KOPT-K1 (cell line): ENCODE data around the gene TSGA10IP.

Experiments used
- H3K27ac ChIP-seq: fragments of 200-600 bp; sonication (generic); 2 replicates; pipeline ENCODE4 v1.5.1; 2016; ENCODE audit warnings: antibody characterized with exemption, mild to moderate bottlenecking, low read depth, low read length; ENCODE audit not compliant: poor library complexity, severe bottlenecking
- H3K36me3 ChIP-seq: fragments of 200-600 bp; sonication (generic); 2 replicates; pipeline ENCODE4 v1.5.1; 2017; ENCODE audit warnings: antibody characterized with exemption, mild to moderate bottlenecking, low read length, moderate library complexity; ENCODE audit not compliant: insufficient read depth
- H3K9me3 ChIP-seq: fragments of 200-600 bp; sonication (generic); 2 replicates; pipeline ENCODE4 v1.5.1; 2017; ENCODE audit warnings: antibody characterized with exemption, low read length, mild to moderate bottlenecking; ENCODE audit not compliant: insufficient read depth, poor library complexity, severe bottlenecking

TSGA10IP gene

GRCh38 chr11:65945430-65945911 lies at the start of gene TSGA10IP:
TSS of gene TSGA10IP (plus strand) at chr11:65945480. CDS start at chr11:65945676, 196 bp downstream.
- Histone ChIP-seq H3K27ac (no peak within 1 kb of the TSS), H3K9me3 (no peaks in the 10 kb centered on the region), H3K36me3 (no peaks in the 10 kb centered on the region)

- no peaks in the 10 kb centered on the region for H3K36me3 ChIP-seq
- no peaks in the 10 kb centered on the region for H3K9me3 ChIP-seq
- no peak overlapping the region for H3K27ac ChIP-seq
Measured at GRCh38 chr11:65895482-65895981, 49.7 kb upstream of the TSGA10IP start.

- Histone ChIP-seq H3K36me3 (no peaks in the 10 kb centered on the region), H3K9me3 (no peaks in the 10 kb centered on the region), H3K27ac (no peak overlapping the region)
Measured at GRCh38 chr11:65896034-65896999, 49.0 kb upstream of the TSGA10IP start.

- no peaks in the 10 kb centered on the region for H3K36me3 ChIP-seq
- H3K9me3 ChIP-seq = no peaks in the 10 kb centered on the region
- H3K27ac ChIP-seq = no peak overlapping the region
Measured at GRCh38 chr11:65897020-65897471, 48.2 kb upstream of the TSGA10IP start.

- no peaks in the 10 kb centered on the region for H3K36me3 ChIP-seq
- H3K9me3 ChIP-seq = no peaks in the 10 kb centered on the region
- H3K27ac ChIP-seq = no peak overlapping the region
Measured at GRCh38 chr11:65898656-65899355, 46.5 kb upstream of the TSGA10IP start.

GRCh38 chr11:65899356-65900124 lies 45.7 kb upstream of the TSGA10IP start:
- no peaks in the 10 kb centered on the region for H3K36me3 ChIP-seq
- H3K27ac ChIP-seq = no peak overlapping the region
- no peaks in the 10 kb centered on the region for H3K9me3 ChIP-seq

- H3K36me3 ChIP-seq = no peaks in the 10 kb centered on the region
- no peaks in the 10 kb centered on the region for H3K9me3 ChIP-seq
- no peak within 1 kb of the TSS for H3K27ac ChIP-seq
Measured at GRCh38 chr11:65900125-65900898, 45.0 kb upstream of the TSGA10IP start, which contains the start of gene FOSL1. TSS of gene FOSL1 (minus strand) at chr11:65900388. CDS start at chr11:65900339, 49 bp downstream.

- Histone ChIP-seq H3K9me3 (no peaks in the 10 kb centered on the region), H3K36me3 (no peaks in the 10 kb centered on the region), H3K27ac (no peak overlapping the region)
Measured at GRCh38 chr11:65900899-65901180, 44.4 kb upstream of the TSGA10IP start.

- no peak overlapping the region for H3K27ac ChIP-seq
- H3K9me3 ChIP-seq = no peaks in the 10 kb centered on the region
Measured at GRCh38 chr11:65903068-65903481, 42.2 kb upstream of the TSGA10IP start.

GRCh38 chr11:65903715-65904114 lies 41.6 kb upstream of the TSGA10IP start:
- Histone ChIP-seq H3K9me3 (no peaks in the 10 kb centered on the region), H3K27ac (no peak overlapping the region), H3K36me3 (no peaks in the 10 kb centered on the region)

More at GRCh38 chr11:65903068-65903481, 42.2 kb upstream of the TSGA10IP start:
- no peaks in the 10 kb centered on the region for H3K36me3 ChIP-seq

- H3K27ac ChIP-seq = no peak overlapping the region
- no peaks in the 10 kb centered on the region for H3K9me3 ChIP-seq
- H3K36me3 ChIP-seq = no peaks in the 10 kb centered on the region
Measured at GRCh38 chr11:65906602-65907001, 38.7 kb upstream of the TSGA10IP start.

GRCh38 chr11:65907878-65908277 lies 37.4 kb upstream of the TSGA10IP start:
- Histone ChIP-seq H3K36me3 (no peaks in the 10 kb centered on the region), H3K9me3 (no peaks in the 10 kb centered on the region), H3K27ac (no peak overlapping the region)

- no peaks in the 10 kb centered on the region for H3K9me3 ChIP-seq
- no peaks in the 10 kb centered on the region for H3K36me3 ChIP-seq
- no peak overlapping the region for H3K27ac ChIP-seq
Measured at GRCh38 chr11:65911682-65912568, 33.4 kb upstream of the TSGA10IP start.
